Stimulated activated CD4-positive, alpha-beta T cell treated with anti-CD3 and anti-CD28 coated beads, TNF-alpha, amount 100 ng/mL, for 48 hours (primary cell): ENCODE results near the gene KCNIP4.

Experiments used
- DNase-seq, 3 donors: peaks; one replicate each; pipeline ENCODE4 v3.0.0-alpha.2; 2020; ENCODE audit warnings: low read depth in 3 of 3

The KCNIP4 gene

DNA sequence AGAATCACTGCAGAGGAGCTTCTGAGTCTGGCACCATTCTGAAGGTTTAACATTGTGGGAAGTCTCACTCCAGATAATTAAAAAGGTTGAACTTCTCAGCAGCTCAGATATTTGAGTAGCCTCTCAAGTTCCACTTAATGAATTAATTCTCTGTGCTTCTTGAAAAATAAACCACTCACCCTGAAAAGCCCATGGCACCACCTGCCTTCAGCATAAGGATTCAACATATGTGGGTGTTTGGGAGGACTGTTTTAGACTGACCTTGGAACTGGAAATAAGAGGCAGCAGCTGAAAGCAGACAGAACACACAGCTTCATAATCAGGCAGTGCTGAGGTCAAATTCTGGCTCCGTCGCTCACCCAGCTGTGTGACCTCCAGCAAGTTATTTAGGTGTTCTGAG lies 100.6 kb downstream of the KCNIP4 start:
- no peak for DNase-seq

DNA sequence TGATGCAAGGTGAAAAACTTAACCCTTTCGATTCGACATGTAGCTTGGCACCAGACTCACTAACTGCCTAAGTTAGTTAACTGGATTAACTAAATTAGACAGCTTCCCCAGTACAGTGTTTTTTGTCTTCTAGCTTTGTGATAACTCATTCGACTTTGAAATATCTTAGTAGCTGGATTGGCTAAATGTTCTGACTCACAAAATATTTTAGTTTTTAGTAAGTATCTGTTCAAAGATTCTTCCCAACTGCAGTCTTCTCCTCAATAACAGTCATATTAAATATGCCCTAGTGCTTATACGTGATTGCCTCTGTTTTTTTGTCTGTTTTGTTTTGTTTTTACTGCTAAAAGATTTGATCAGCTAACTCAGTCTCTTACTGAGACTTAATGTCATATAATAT lies 102.9 kb downstream of the KCNIP4 start:
- no peak for DNase-seq

GRCh38 chr4:21835712-21836111 lies 112.9 kb downstream of the KCNIP4 start:
- DNase-seq: no peak

DNA sequence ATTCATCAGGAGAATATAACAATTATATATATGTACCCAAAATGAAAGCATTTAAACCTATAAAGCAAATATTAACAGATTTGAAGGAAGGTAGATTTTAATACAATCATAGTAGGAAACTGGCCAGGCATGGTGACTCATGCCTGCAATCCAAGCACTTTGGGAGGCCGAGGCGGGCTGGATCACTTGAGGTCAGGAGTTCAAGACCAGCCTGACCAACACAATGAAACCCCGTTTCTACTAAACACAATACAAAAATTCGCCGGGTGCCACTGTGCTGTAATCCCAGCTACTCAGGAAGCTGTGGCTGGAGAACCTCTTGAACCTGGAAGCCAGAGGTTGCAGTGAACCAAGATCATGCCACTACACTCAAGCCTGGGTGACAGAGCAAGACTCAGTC lies 118.3 kb downstream of the KCNIP4 start:
- DNase-seq: no peak

DNA sequence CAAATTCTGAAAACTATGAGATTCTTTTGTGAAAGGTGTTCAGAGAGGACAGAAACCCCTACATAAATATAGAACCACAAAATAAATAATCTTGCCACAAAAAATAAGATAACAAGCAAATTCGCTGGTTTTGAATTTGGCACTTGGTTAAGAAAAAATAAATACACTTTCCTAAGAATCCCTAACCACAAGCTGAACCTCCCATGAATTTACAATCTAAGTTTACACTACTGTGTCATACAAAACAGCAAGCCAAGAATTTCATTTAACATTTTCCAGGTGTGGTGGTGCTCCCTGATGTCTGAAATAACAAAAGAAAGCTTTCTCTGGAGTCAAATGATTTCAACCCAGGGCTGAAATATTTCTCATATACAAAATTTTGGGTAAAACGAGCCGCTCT lies 121.0 kb downstream of the KCNIP4 start:
- no peak for DNase-seq

DNA sequence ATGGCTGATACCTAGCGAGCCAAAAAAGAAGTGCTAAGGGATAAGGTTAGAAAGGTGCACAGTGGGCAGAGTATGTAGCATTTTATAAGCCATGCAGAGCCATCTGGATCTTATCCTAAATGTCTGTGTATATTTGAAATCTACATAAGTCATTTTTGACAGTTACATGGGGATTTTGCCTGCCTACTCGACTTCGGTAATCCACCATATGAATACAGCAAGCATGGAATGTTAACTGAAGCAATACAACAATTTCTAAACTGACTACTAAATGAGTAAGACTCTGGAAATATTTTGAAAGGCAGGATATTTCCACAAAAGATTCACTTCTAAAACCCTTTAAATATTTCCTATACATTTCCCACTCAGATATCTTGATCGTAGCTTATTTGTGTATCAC lies 122.5 kb downstream of the KCNIP4 start:
- no peak for DNase-seq

DNA sequence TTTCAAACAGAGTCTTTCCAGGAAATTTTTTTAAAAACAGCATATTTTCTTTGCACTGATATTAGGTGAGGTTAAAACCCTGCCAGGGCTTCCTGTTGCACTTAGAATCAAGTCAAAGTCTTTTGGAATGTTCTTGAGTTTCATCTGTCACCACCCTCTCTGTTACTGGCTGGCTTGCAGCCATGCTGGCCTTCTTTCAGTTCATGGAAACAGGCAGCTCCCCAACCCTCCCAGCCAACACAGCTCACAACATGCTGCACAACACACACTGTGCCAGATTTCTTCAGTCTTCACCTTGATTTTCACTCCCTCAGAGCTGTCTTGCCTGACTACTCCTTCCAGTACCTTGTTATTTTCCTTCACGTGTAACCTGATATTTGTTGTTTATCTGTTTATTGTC lies 129.5 kb downstream of the KCNIP4 start:
- no peak for DNase-seq

- no peak for DNase-seq
These were observed 132.8 kb downstream of the KCNIP4 start for GRCh38 chr4:21815651-21816377.

DNA sequence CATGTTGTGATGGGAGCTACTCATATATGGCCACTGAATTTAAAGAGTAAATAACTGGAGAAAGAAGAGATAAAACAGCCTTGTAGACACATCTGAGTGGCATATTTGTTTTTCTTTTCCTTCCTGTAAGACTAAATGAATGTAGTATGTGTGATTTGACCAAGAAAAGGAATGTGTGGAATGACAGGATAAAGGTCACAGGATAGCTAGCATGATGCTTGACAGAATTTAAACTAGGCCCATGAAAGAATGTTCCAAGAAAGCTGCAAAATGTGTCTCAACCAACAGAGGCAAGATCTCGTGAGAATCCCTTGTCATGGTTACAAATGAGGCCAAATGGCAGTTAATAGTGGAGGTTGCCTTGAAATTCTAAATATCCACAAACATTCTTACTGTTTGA lies 137.0 kb downstream of the KCNIP4 start:
- DNase-seq: no peak

GRCh38 chr4:21806991-21807390 lies 141.6 kb downstream of the KCNIP4 start:
- no peak for DNase-seq

- no peak for DNase-seq
These were observed 146.2 kb downstream of the KCNIP4 start for GRCh38 chr4:21802406-21802805.

DNA sequence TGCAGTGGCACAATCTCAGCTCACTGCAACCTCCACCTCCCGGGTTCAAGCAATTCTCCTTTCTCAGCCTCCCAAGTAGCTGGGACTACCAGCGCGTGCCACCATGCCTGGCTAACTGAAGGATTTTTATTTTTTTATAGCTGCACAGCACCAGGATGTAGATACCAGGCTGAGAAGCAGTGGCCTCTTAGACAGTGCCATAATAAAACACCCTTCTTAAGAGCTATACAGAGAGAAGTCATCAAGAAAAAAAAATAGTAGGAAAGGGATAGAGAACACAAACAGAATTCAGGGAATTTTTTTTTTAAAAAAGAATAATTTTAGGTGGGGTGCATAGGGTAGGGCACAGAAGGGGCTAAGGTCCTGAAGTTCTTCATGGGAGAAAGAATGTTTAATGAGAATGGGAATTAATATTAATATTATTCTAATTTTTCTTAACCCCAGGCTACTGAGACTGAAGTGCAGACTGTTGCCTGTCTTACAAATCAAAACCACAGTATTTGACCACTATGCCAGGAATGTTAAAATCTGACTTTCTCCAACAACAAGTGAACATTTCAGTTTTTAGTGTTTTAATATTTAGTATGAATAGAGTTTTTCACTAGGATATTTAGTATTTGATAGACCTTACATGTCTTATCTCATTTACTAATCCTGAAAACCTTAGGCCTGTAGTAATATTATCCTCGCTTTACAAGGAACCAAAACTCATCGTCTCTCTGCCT lies 146.7 kb downstream of the KCNIP4 start:
- DNase-seq: no peak

DNA sequence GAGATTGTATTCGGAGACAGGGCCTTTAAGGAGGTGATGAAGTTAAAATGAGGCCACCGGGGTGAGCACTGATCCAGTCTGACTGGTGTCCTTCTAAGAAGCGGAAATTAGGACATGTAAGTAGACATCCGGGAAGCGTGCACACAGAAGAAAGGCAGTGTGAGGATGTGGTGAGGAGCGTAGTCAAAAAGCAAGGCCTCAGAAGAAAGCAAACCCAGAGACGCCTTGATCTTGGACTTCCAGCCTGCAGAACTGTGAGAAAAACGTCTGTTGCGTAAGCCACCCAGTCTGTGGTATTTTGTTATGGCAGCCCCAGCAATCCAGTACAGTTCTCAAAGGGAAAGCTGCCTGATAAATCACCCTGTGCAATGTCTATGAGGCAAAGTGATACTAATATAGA lies 153.5 kb downstream of the KCNIP4 start:
- no peak for DNase-seq

- no peak for DNase-seq
These were observed 155.8 kb downstream of the KCNIP4 start for GRCh38 chr4:21792736-21793135.

DNA sequence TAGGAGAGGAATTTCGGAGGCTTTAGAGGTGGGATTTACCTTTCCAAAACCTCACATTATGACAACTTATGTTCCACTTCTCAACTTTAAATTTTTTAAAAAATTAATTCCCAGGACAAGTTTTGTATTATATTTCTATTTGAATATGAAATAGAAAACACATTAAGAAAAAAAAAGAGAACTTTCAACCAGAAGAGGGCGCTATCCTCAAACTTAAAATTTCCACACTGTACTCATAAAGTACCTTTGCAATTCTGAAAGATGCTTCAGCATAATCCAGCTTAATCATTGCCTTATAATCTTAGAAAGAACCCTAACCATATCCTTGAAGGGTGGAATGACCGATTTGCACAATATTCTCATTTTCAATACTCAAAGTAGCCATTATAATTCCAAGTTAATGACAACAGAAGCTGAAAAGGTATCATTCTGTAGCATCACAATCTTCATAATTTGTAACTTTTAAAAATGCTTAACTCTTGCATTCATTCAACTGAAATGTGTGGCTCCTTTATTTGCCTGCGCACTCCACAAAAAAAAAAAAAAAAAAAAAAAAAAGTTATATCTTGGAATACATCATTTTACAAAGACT lies 158.0 kb downstream of the KCNIP4 start:
- DNase-seq: no peak

GRCh38 chr4:21780148-21780547 lies 168.4 kb downstream of the KCNIP4 start:
- no peak for DNase-seq

DNA sequence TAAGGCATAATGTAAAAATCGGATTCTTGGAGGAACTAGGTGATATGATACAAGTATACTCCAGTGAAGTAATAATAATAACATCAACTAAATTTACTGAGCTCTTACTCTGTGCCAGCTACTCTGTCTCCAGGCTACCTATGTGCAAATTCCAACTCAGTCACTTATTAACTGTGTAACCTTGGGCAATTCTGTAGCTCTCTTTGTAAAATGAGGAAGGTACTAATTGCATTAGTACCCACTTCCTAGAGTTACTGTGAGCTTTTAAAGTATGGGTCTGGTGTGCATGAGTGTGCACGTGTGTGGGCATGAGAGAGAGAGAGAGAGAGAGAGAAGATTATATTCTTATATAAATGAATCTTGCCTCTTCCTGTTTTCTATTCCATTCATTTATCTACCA lies 169.9 kb downstream of the KCNIP4 start:
- DNase-seq: no peak

- DNase-seq: no peak
These were observed 172.9 kb downstream of the KCNIP4 start for GRCh38 chr4:21775703-21776102.

- DNase-seq: no peak
These were observed 179.0 kb downstream of the KCNIP4 start for GRCh38 chr4:21769404-21770147.

DNA sequence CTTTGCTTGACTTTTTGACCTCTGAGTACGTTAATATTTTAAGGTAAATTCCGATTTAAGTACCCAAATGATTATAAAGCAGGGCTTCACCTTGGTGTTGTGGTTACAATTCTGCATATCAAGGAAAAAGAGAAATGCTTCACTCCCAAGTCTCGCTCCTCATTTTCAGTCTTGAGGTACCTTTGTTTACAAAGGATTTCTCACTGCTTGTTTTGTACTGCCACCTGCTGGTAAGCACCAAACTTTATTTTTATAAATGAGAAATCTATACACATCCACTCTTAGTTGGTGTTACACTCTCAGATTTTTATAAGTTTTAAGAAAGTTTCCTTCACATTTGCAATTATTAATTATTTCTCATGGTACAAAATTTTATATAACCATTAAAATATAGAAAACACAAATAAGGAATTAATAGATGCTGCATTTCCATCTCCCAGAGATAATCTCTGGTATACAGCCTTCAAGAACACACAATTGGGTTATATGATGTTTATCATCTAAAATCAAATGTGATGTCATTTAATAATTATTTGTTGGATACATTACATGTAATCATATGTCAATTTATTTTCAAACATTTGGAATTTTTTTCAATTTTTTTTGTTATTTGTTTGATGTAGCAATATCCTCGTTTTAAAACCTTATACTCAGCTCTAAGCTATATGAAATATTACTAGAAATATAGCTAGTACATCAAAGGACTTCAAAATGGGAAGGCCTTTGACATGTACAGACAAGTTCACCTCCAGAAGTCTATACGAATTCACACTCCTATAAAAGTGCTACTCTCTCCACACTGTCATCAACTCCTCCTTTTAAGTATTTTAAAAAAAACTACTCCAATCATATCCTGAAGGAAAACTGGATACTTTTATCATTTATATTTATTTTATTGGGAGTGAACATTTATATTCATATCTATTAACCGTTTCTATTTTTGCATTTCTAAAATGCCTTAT lies 179.9 kb downstream of the KCNIP4 start:
- DNase-seq: no peak

DNA sequence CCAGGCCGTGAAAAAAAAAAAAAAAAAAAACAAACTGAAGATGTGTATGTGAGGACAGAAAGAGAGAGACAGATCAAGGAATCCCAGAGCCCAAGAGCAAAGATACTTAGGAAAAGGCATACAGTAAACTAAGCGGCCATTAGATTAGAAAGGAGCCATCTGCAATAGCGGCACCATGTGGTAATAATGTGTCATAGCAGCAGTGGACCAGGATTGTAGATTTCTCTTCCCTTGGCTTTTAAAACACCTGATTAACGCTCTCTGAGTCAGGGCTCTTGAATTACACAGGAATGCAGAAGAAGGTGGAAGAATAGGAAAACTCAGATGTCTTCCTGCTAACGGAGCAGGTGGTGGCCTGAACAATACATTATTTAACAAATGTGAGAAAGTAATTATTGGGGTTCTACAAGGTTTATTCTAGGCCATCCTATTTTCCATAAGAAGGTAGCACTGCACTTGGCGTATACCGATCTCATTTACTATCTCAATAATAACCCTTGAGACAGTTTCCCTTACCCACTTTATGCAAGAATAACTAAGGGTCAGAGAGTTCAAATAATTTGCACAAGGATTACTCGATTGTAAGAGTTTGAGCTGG lies 182.7 kb downstream of the KCNIP4 start:
- DNase-seq: no peak
